Neural progenitor cell (in vitro differentiated cells): ENCODE data around the gene GDE1. TPM values are rescaled to one million over a fixed set of nuclear protein-coding genes. Genes with fewer than 3 reads are reported as not detected.

ENCODE experiments used
- DNase-seq: peaks from one replicate; pipeline ENCODE4 v3.0.0-alpha.2; 2016; ENCODE audit warnings: low spot score
- H2AFZ ChIP-seq: fragments of 200-600 bp; sonication (generic); replicated peaks from 2 replicates; pipeline ENCODE4 v1.6.1; 2016; ENCODE audit warnings: antibody characterized with exemption
- H3F3A ChIP-seq: fragments of 200-600 bp; sonication (generic); 2 replicates; pipeline ENCODE4 v1.6.1; 2016; ENCODE audit warnings: antibody characterized with exemption, low read depth
- H3K27ac ChIP-seq: fragments of 200-600 bp; sonication (generic); 2 replicates; pipeline ENCODE4 v1.5.1; 2016; ENCODE audit warnings: mild to moderate bottlenecking
- H3K27me3 ChIP-seq: fragments of 200-600 bp; sonication (generic); 2 replicates; pipeline ENCODE4 v1.6.1; 2016; ENCODE audit warnings: mild to moderate bottlenecking, moderate library complexity
- H3K36me3 ChIP-seq: fragments of 200-600 bp; sonication (generic); 2 replicates; pipeline ENCODE4 v1.5.1; 2016
- H3K4me1 ChIP-seq: fragments of 200-600 bp; sonication (generic); 2 replicates; pipeline ENCODE4 v1.6.1; 2016; ENCODE audit warnings: mixed run types
- H3K4me2 ChIP-seq: fragments of 200-600 bp; sonication (generic); 2 replicates; pipeline ENCODE4 v1.6.1; 2016
- H3K4me3 ChIP-seq: fragments of 200-600 bp; sonication (generic); 2 replicates; pipeline ENCODE4 v1.5.1; 2016
- H3K79me2 ChIP-seq: fragments of 200-600 bp; sonication (generic); 2 replicates; pipeline ENCODE4 v1.6.1; 2016; ENCODE audit warnings: low read depth
- H3K9ac ChIP-seq: fragments of 200-600 bp; sonication (generic); 2 replicates; pipeline ENCODE4 v1.6.1; 2016
- H3K9me3 ChIP-seq: fragments of 200-600 bp; sonication (generic); 2 replicates; pipeline ENCODE4 v1.5.1; 2016; ENCODE audit warnings: low read depth
- H4K20me1 ChIP-seq: fragments of 200-600 bp; sonication (generic); 2 replicates; pipeline ENCODE4 v1.6.1; 2016; ENCODE audit warnings: low read depth
- H3K27ac Mint-ChIP-seq: 3 replicates; pipeline ENCODE4 v1.8.0; 2021; ENCODE audit warnings: mixed read lengths
- H3K27me3 Mint-ChIP-seq: 2 replicates; pipeline ENCODE4 v1.8.0; 2022; ENCODE audit warnings: low read depth, mild to moderate bottlenecking, inconsistent platforms, moderate library complexity, mixed read lengths; ENCODE audit not compliant: insufficient read depth
- H3K36me3 Mint-ChIP-seq: 3 replicates; pipeline ENCODE4 v1.8.0; 2021; ENCODE audit warnings: mixed read lengths
- H3K4me1 Mint-ChIP-seq: 3 replicates; pipeline ENCODE4 v1.8.0; 2021; ENCODE audit warnings: mixed read lengths
- H3K4me3 Mint-ChIP-seq: 3 replicates; pipeline ENCODE4 v1.8.0; 2021; ENCODE audit warnings: mild to moderate bottlenecking, moderate library complexity, mixed read lengths
- H3K9me3 Mint-ChIP-seq: 3 replicates; pipeline ENCODE4 v1.8.0; 2020; ENCODE audit warnings: mixed read lengths
- CTCF ChIP-seq: fragments of 200-600 bp; sonication (generic); IDR thresholded peaks from 2 replicates; pipeline ENCODE4 v1.5.1; 2017; ENCODE audit warnings: antibody characterized with exemption, mild to moderate bottlenecking
- EZH2 ChIP-seq: fragments of 200-600 bp; sonication (generic); IDR thresholded peaks from 2 replicates; pipeline ENCODE4 v1.6.1; 2017; ENCODE audit warnings: antibody characterized with exemption, mild to moderate bottlenecking, moderate library complexity
- EZH2phosphoT487 ChIP-seq: fragments of 200-600 bp; sonication (generic); IDR thresholded peaks from 2 replicates; pipeline ENCODE4 v1.6.1; 2017; ENCODE audit warnings: antibody characterized with exemption
- total RNA-seq: library from RNA; depleted of rRNA; stranded (reverse); fragments of >200 nt; gene quantifications from 2 replicates; pipeline ENCODE4 v1.2.3, GENCODE V29; 2015; ENCODE audit warnings: low replicate concordance

The GDE1 gene
- total RNA-seq, 1 donor from 2014 or later = 43.0 TPM

DNA sequence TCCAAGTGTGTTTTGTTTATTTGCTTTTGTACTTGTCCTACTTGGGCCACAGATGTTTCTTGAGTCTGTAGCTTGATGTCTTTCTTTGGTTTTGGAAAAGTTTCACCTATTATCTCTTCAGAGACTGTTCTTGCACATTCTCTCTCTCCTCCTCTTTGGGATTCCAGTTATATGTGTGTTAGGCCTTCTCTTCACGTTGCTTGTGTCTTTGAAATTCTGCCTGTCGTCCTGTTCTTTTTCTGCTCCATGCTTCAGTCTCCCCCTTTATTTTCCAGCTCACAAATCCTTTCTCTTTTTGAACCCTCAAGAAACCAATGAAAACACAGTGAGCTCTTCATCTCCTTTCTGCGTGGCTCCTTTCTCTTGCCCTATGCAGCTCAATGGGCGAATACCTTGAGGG is 41.5 kb upstream of the GDE1 start:
- Histone ChIP-seq H4K20me1 (peaks cover 5% of the 10 kb centered on the region), H3F3A (no peaks in the 10 kb centered on the region), H3K4me1 (no peaks in the 10 kb centered on the region), H2AFZ (no peak overlapping the region), H3K79me2 (peaks cover 19% of the 10 kb centered on the region), H3K4me2 (no peak overlapping the region), H3K36me3 (no peaks in the 10 kb centered on the region), H3K9me3 (no peaks in the 10 kb centered on the region), H3K4me3 (no peak overlapping the region), H3K27ac (no peak overlapping the region), H3K9ac (no peak overlapping the region), H3K27me3 (no peaks in the 10 kb centered on the region)
- no peak for TF ChIP-seq CTCF
- H3K36me3 Mint-ChIP-seq = peaks cover 16% of the 10 kb centered on the region
- H3K27me3 Mint-ChIP-seq = no peaks in the 10 kb centered on the region
- H3K4me1 Mint-ChIP-seq = no peaks in the 10 kb centered on the region
- H3K9me3 Mint-ChIP-seq = peaks cover 6% of the 10 kb centered on the region
- DNase-seq = no peak
- no peak overlapping the region for H3K27ac Mint-ChIP-seq
- no peak overlapping the region for H3K4me3 Mint-ChIP-seq

DNA sequence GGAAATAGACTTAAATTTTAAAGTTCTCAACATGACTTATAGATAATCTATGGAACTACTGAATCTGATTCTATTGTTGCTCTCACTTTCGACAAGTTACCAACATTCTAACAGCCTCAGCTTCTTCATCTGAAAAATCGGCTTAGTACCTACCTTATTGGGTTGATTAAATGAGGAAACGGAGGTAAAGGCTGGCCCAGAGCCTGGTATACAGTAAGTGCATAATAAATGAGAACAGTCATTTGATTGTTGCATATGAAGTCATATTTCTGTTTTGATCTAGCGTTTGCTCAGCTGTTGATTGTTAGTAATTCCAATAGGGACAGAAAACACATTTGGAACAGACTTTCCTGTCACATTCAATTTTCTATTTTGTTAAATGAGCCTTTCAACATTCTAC is 38.2 kb upstream of the GDE1 start:
- Mint-ChIP-seq H3K36me3 (peaks cover 11% of the 10 kb centered on the region), H3K9me3 (peaks cover 6% of the 10 kb centered on the region), H3K27me3 (no peaks in the 10 kb centered on the region), H3K27ac (no peak overlapping the region), H3K4me3 (no peak overlapping the region), H3K4me1 (peaks cover 13% of the 10 kb centered on the region)
- no peaks in the 10 kb centered on the region for H3K27me3 ChIP-seq
- no peak overlapping the region for H3K4me2 ChIP-seq
- H3K9ac ChIP-seq = no peak overlapping the region
- H3K4me1 ChIP-seq = no peaks in the 10 kb centered on the region
- no peak for DNase-seq
- no peaks in the 10 kb centered on the region for H3K36me3 ChIP-seq
- no peak overlapping the region for H2AFZ ChIP-seq
- peaks cover 17% of the 10 kb centered on the region for H3F3A ChIP-seq
- no peak overlapping the region for H3K27ac ChIP-seq
- no peak overlapping the region for H3K4me3 ChIP-seq
- no peaks in the 10 kb centered on the region for H3K9me3 ChIP-seq
- H3K79me2 ChIP-seq = peaks cover 29% of the 10 kb centered on the region
- TF ChIP-seq EZH2 = no peak
- no peak for TF ChIP-seq CTCF
- TF ChIP-seq EZH2phosphoT487 = no peak
- peaks cover 5% of the 10 kb centered on the region for H4K20me1 ChIP-seq

DNA sequence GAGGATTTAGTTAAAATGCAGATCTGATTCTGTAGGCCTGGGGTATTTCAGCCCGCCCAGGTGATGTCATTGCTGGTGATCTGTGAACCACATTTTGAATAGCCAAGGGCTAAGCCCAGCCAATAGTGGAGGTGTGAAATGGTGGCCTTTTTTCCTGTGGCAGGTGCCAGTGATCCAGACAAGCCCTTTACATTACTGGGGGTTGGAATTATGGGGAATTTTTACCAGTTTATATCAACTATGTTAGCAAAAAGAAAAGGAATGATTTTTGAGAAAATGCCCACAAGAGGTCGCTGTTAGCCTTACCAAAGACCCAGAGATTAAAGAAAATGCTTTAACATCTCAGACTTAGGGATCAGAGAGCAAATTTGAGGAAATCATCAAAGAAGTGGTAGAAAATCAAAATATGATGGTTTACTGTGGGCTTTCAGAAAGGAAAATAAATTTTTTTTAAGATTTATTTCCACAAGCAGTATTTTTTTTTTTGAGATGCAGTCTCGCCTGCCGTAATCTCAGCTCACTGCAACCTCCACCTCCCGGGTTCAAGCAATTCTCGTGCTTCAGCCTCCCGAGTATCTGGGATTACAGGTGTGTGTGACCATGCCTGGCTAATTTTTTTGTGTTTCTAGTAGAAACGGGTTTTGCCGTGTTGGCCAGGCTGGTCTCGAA is 37.5 kb upstream of the GDE1 start:
- Mint-ChIP-seq H3K27me3 (no peaks in the 10 kb centered on the region), H3K27ac (no peak overlapping the region), H3K4me1 (peaks cover 17% of the 10 kb centered on the region), H3K4me3 (no peak overlapping the region), H3K36me3 (peaks cover 11% of the 10 kb centered on the region), H3K9me3 (peaks cover 6% of the 10 kb centered on the region)
- H3F3A ChIP-seq = peaks cover 24% of the 10 kb centered on the region
- TF ChIP-seq EZH2 (no peak), CTCF (peak; percentile 87)
- H3K79me2 ChIP-seq = peaks cover 29% of the 10 kb centered on the region
- no peaks in the 10 kb centered on the region for H3K27me3 ChIP-seq
- H3K36me3 ChIP-seq = no peaks in the 10 kb centered on the region
- H3K27ac ChIP-seq = no peak overlapping the region
- no peaks in the 10 kb centered on the region for H3K4me1 ChIP-seq
- H3K4me3 ChIP-seq = no peak overlapping the region
- no peak overlapping the region for H2AFZ ChIP-seq
- H3K9ac ChIP-seq = no peak overlapping the region
- no peak overlapping the region for H3K4me2 ChIP-seq
- peak; percentile 71 for DNase-seq
- H4K20me1 ChIP-seq = peaks cover 5% of the 10 kb centered on the region
- H3K9me3 ChIP-seq = no peaks in the 10 kb centered on the region
